ENCODE results near the gene DCTN2.

Gene DCTN2

GRCh38 chr12:57487055-57487596 is 59.9 kb downstream of the DCTN2 start:
- DNase-seq: peak; percentile 73

- peak; percentile 32 for DNase-seq
These were observed 61.3 kb downstream of the DCTN2 start for GRCh38 chr12:57485695-57486094.

GRCh38 chr12:57483466-57483865 is 63.5 kb downstream of the DCTN2 start:
- no peak for DNase-seq

GRCh38 chr12:57481671-57482070 is 65.3 kb downstream of the DCTN2 start:
- no peak for DNase-seq

Measured in NCI-H82 (cell line).